Measurements from ENCODE around the gene DECR2. TPM values are rescaled to one million over a fixed set of nuclear protein-coding genes. Genes with fewer than 3 reads are reported as not detected.

Gene DECR2
- total and polyA plus RNA-seq, 2 of the 13 experiments (the other 11 are each of a cell fraction or from before 2014, with no cell fraction given) = 36.3 to 44.6 TPM

DNA sequence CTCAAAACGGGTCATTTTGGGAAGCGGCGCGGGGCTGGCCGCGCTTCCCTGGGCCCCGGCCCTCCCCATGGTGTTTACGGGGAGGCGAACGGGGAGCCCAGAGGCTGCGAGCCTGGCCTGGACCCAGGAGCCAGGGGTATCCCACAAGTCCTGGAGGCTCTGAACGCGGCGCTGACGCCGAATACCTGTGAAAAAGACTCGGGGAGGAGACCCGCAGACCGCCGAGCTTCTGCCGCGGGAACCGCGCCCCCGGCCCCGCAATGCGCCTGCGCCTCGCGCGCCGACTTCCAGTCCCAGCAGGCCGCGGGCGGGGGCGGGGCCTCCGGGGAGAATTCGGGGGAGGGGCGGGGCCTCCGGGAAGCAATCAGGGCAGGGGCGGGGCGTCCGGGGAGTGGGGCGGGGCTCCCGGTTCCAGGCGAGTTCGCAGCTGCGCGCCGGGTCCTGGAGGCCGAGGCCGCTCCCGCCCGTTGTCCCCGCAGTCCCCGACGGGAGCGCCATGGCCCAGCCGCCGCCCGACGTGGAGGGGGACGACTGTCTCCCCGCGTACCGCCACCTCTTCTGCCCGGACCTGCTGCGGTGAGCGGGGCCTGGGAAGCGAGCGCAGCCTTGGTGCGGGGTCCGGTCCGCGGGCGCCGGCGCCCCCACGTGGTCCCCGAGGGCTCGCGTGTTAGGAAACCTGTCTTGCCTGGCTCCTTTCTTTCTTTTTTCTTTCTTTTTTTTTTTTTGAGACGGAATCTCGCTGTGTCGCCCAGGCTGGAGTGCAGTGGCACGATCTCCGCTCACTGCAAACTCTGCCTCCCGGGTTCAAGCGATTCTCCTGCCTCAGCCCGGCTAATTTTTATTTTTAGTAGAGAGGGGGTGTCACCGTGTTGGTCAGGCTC lies at the start of gene DECR2 (continued):
- TF ChIP-seq, protein P1, sequence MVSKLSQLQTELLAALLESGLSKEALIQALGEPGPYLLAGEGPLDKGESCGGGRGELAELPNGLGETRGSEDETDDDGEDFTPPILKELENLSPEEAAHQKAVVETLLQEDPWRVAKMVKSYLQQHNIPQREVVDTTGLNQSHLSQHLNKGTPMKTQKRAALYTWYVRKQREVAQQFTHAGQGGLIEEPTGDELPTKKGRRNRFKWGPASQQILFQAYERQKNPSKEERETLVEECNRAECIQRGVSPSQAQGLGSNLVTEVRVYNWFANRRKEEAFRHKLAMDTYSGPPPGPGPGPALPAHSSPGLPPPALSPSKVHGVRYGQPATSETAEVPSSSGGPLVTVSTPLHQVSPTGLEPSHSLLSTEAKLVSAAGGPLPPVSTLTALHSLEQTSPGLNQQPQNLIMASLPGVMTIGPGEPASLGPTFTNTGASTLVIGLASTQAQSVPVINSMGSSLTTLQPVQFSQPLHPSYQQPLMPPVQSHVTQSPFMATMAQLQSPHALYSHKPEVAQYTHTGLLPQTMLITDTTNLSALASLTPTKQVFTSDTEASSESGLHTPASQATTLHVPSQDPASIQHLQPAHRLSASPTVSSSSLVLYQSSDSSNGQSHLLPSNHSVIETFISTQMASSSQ (IDR thresholded peaks at IDR 0.05; ENCODE audit: low read depth) = no peak
- TF ChIP-seq, protein P1 (CRISPR knock-in tag; IDR thresholded peaks at IDR 0.05; ENCODE audit: borderline replicate concordance) = no peak
- TF ChIP-seq JUN (CRISPR knock-in tag; IDR thresholded peaks at IDR 0.05) (no peak), ZNF276 (CRISPR knock-in tag; IDR thresholded peaks at IDR 0.05; ENCODE audit: low read depth) (no peak), FOXM1 (CRISPR knock-in tag; IDR thresholded peaks at IDR 0.05) (no peak), ZNF740 (CRISPR knock-in tag; IDR thresholded peaks at IDR 0.05) (peak; percentile 18; the same call in 1 of the 2 replicates), HNF4A (CRISPR knock-in tag; IDR thresholded peaks at IDR 0.05) (no peak), ZC3H4 (CRISPR knock-in tag; IDR thresholded peaks at IDR 0.05; ENCODE audit: borderline replicate concordance) (peak; percentile 92; the same call in 1 of the 2 replicates), ZNF713 (CRISPR knock-in tag; IDR thresholded peaks at IDR 0.05) (no peak), TFDP1 (CRISPR knock-in tag; IDR thresholded peaks at IDR 0.05; ENCODE audit: borderline replicate concordance) (peak; percentile 35; the same call in 1 of the 2 replicates), SIN3A (IDR thresholded peaks at IDR 0.05; ENCODE audit: borderline replicate concordance, low read depth, low read length) (peak; percentile 35; the same call in 1 of the 2 replicates), ZNF777 (CRISPR knock-in tag; IDR thresholded peaks at IDR 0.05) (peak; percentile 98), HDAC1 (CRISPR knock-in tag; IDR thresholded peaks at IDR 0.05) (peak; percentile 64), MED8 (CRISPR knock-in tag; IDR thresholded peaks at IDR 0.05; ENCODE audit: insufficient replicate concordance) (peak; percentile 67), XRCC5 (optimal IDR thresholded peaks at IDR 0.05; ENCODE audit: low read length) (no peak), ZNF841 (CRISPR knock-in tag; IDR thresholded peaks at IDR 0.05; ENCODE audit: borderline replicate concordance) (no peak), ZSCAN31 (CRISPR knock-in tag; IDR thresholded peaks at IDR 0.05; ENCODE audit: low read depth) (peak; percentile 73; the same call in 1 of the 2 replicates), FOXO1 (CRISPR knock-in tag; IDR thresholded peaks at IDR 0.05) (peak; percentile 53; the same call in 1 of the 2 replicates), MXI1 (IDR thresholded peaks at IDR 0.05; ENCODE audit: borderline replicate concordance, low read depth, low read length) (peak; percentile 63; the same call in 1 of the 3 replicates), PCBP2 (optimal IDR thresholded peaks at IDR 0.05; ENCODE audit: low read depth, low read length, poor library complexity, severe bottlenecking) (no peak)

Measured in HepG2 (cell line).